ENCODE measurements around the gene SV2B.

Gene SV2B

GRCh38 chr15:91304210-91304609, 204.2 kb downstream of the SV2B start:
- no peak for DNase-seq (ENCODE audit: low read depth)

GRCh38 chr15:91304786-91305185, 204.7 kb downstream of the SV2B start:
- no peak for DNase-seq (ENCODE audit: low read depth)
- TF ChIP-seq CTCF (IDR thresholded peaks at IDR 0.05; ENCODE audit: control insufficient read depth, insufficient read depth, low read depth, low read length, missing control alignments) = no peak
- no peak overlapping the region for H3K4me3 ChIP-seq (ENCODE audit: control insufficient read depth, low read depth, low read length)

More at GRCh38 chr15:91304210-91304609, 204.2 kb downstream of the SV2B start:
- no peak overlapping the region for H3K4me3 ChIP-seq (ENCODE audit: control insufficient read depth, low read depth, low read length)
- no peak for TF ChIP-seq CTCF (IDR thresholded peaks at IDR 0.05; ENCODE audit: control insufficient read depth, insufficient read depth, low read depth, low read length, missing control alignments)

- no peak for TF ChIP-seq CTCF (IDR thresholded peaks at IDR 0.05; ENCODE audit: control insufficient read depth, insufficient read depth, low read depth, low read length, missing control alignments)
- no peak overlapping the region for H3K4me3 ChIP-seq (ENCODE audit: control insufficient read depth, low read depth, low read length)
- DNase-seq (ENCODE audit: low read depth) = no peak
Observed at GRCh38 chr15:91306144-91306543, 206.1 kb downstream of the SV2B start.

- TF ChIP-seq CTCF (IDR thresholded peaks at IDR 0.05; ENCODE audit: control insufficient read depth, insufficient read depth, low read depth, low read length, missing control alignments) = no peak
- no peak overlapping the region for H3K4me3 ChIP-seq (ENCODE audit: control insufficient read depth, low read depth, low read length)
- no peak for DNase-seq (ENCODE audit: low read depth)
Observed at GRCh38 chr15:91307601-91308000, 207.5 kb downstream of the SV2B start.

GRCh38 chr15:91308199-91308598, 208.1 kb downstream of the SV2B start:
- no peak for DNase-seq (ENCODE audit: low read depth)
- H3K4me3 ChIP-seq (ENCODE audit: control insufficient read depth, low read depth, low read length) = no peak overlapping the region
- TF ChIP-seq CTCF (IDR thresholded peaks at IDR 0.05; ENCODE audit: control insufficient read depth, insufficient read depth, low read depth, low read length, missing control alignments) = no peak

- DNase-seq (ENCODE audit: low read depth) = no peak
- TF ChIP-seq CTCF (IDR thresholded peaks at IDR 0.05; ENCODE audit: control insufficient read depth, insufficient read depth, low read depth, low read length, missing control alignments) = no peak
- H3K4me3 ChIP-seq (ENCODE audit: control insufficient read depth, low read depth, low read length) = no peak overlapping the region
Observed at GRCh38 chr15:91308855-91309254, 208.8 kb downstream of the SV2B start.

- no peak for DNase-seq (ENCODE audit: low read depth)
- no peak for TF ChIP-seq CTCF (IDR thresholded peaks at IDR 0.05; ENCODE audit: control insufficient read depth, insufficient read depth, low read depth, low read length, missing control alignments)
- H3K4me3 ChIP-seq (ENCODE audit: control insufficient read depth, low read depth, low read length) = no peak overlapping the region
Observed at GRCh38 chr15:91311986-91312385, 211.9 kb downstream of the SV2B start.
